Ishikawa (cell line): ENCODE results near the gene SRSF10.

Experiments
- CEBPB ChIP-seq: IDR thresholded peaks from 2 replicates; pipeline ENCODE4 v1.6.1; 2012
- CREB1 ChIP-seq: IDR thresholded peaks from 2 replicates; pipeline ENCODE4 v1.6.1; 2012; ENCODE audit warnings: low read depth
- EGR1 ChIP-seq: IDR thresholded peaks from 2 replicates; pipeline ENCODE4 v1.6.1; 2012
- EP300 ChIP-seq: IDR thresholded peaks from 2 replicates; pipeline ENCODE4 v1.6.1; 2012; ENCODE audit warnings: borderline replicate concordance
- FOXM1 ChIP-seq: IDR thresholded peaks from 2 replicates; pipeline ENCODE4 v1.6.1; 2012; ENCODE audit warnings: low read depth, borderline replicate concordance
- NFIC ChIP-seq: IDR thresholded peaks from 2 replicates; pipeline ENCODE4 v1.6.1; 2012
- RAD21 ChIP-seq: IDR thresholded peaks from 2 replicates; pipeline ENCODE4 v1.6.1; 2012; ENCODE audit warnings: low read depth
- TAF1 ChIP-seq: IDR thresholded peaks from 2 replicates; pipeline ENCODE4 v1.6.1; 2012; ENCODE audit warnings: low read depth, mild to moderate bottlenecking
- TCF12 ChIP-seq: IDR thresholded peaks from 2 replicates; pipeline ENCODE4 v1.6.1; 2012; ENCODE audit warnings: low read depth
- TEAD4 ChIP-seq: IDR thresholded peaks from 2 replicates; pipeline ENCODE4 v1.6.1; 2012
- YY1 ChIP-seq: IDR thresholded peaks from 2 replicates; pipeline ENCODE4 v1.6.1; 2012; ENCODE audit warnings: low read depth
- ZBTB7A ChIP-seq: IDR thresholded peaks from 2 replicates; pipeline ENCODE4 v1.6.1; 2012; ENCODE audit warnings: low read depth
- TF ChIP-seq, protein P1 (sequence below): IDR thresholded peaks from 2 replicates; pipeline ENCODE4 v1.6.1; 2012; ENCODE audit warnings: low read depth, mild to moderate bottlenecking
- TF ChIP-seq, protein P2 (sequence below): IDR thresholded peaks from 2 replicates; pipeline ENCODE4 v1.6.1; 2012
- TF ChIP-seq, protein P3 (sequence below): IDR thresholded peaks from 2 replicates; pipeline ENCODE4 v1.6.1; 2012

The SRSF10 gene

DNA sequence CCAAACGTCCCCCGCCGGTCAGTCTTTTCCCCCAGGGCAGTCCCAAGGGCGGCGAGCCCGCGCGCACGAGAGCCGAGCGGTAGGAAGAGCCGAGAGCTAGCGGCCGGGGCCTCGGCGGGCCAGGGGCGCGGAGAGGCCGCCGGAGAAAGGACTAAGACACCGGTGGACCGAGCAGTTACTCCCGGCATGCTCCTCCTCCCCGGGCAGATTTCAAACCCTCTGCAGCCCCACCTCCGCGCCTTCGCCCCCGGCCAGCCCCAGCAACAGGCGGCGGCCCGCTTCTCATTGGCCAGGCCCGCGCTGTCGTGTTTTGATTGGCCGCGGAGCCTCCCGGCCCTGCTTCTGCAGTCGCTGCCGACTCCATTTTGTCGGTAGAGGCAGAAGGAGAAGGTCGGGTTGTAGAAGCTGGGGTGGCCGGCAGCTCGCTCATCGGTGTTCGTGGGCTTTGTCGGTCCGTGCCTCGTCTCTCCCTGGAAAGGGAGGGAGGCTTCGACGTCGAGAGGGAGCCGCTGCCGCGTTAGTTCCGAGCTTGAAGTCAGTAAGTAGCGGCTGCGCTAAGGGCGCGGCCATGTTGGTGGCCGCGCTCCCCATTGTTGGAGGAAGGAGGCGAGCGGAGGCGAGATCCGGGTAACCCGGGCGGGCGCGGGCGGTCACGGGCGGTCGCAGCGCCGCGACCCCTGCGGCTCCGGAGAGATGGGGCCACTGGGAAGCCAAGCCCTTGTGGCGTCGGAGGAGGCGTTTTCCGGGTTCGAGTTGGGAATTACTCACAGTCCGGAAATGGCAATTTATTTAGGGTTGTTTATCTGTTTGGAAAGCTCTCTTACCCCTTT is 20.5 kb downstream of the SRSF10 start, which contains the start of gene PNRC2:
TSS of gene PNRC2 (plus strand) at position 368 of the 830 bp plus-strand sequence. CDS start 1,630 bp downstream, outside the sequence.
- peak; percentile 44; the same call in 1 of the 2 replicates for TF ChIP-seq CREB1
- no peak for TF ChIP-seq CEBPB
- TF ChIP-seq NFIC = no peak
- no peak for TF ChIP-seq RAD21
- TF ChIP-seq TAF1 = peak; percentile 98
- peak; percentile 63; the same call in 1 of the 2 replicates for TF ChIP-seq EP300
- TF ChIP-seq EGR1 = peak; percentile 58
- no peak for TF ChIP-seq TCF12
- TF ChIP-seq, protein P1, sequence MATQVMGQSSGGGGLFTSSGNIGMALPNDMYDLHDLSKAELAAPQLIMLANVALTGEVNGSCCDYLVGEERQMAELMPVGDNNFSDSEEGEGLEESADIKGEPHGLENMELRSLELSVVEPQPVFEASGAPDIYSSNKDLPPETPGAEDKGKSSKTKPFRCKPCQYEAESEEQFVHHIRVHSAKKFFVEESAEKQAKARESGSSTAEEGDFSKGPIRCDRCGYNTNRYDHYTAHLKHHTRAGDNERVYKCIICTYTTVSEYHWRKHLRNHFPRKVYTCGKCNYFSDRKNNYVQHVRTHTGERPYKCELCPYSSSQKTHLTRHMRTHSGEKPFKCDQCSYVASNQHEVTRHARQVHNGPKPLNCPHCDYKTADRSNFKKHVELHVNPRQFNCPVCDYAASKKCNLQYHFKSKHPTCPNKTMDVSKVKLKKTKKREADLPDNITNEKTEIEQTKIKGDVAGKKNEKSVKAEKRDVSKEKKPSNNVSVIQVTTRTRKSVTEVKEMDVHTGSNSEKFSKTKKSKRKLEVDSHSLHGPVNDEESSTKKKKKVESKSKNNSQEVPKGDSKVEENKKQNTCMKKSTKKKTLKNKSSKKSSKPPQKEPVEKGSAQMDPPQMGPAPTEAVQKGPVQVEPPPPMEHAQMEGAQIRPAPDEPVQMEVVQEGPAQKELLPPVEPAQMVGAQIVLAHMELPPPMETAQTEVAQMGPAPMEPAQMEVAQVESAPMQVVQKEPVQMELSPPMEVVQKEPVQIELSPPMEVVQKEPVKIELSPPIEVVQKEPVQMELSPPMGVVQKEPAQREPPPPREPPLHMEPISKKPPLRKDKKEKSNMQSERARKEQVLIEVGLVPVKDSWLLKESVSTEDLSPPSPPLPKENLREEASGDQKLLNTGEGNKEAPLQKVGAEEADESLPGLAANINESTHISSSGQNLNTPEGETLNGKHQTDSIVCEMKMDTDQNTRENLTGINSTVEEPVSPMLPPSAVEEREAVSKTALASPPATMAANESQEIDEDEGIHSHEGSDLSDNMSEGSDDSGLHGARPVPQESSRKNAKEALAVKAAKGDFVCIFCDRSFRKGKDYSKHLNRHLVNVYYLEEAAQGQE = 0 out of 2 replicates have a peak, but pooled peaks have one; percentile 12
- TF ChIP-seq, protein P2, sequence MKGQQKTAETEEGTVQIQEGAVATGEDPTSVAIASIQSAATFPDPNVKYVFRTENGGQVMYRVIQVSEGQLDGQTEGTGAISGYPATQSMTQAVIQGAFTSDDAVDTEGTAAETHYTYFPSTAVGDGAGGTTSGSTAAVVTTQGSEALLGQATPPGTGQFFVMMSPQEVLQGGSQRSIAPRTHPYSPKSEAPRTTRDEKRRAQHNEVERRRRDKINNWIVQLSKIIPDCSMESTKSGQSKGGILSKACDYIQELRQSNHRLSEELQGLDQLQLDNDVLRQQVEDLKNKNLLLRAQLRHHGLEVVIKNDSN = no peak
- peak; percentile 93 for TF ChIP-seq YY1
- peak; percentile 66; the same call in 1 of the 2 replicates for TF ChIP-seq FOXM1
- peak; percentile 51; the same call in 1 of the 2 replicates for TF ChIP-seq TEAD4

DNA sequence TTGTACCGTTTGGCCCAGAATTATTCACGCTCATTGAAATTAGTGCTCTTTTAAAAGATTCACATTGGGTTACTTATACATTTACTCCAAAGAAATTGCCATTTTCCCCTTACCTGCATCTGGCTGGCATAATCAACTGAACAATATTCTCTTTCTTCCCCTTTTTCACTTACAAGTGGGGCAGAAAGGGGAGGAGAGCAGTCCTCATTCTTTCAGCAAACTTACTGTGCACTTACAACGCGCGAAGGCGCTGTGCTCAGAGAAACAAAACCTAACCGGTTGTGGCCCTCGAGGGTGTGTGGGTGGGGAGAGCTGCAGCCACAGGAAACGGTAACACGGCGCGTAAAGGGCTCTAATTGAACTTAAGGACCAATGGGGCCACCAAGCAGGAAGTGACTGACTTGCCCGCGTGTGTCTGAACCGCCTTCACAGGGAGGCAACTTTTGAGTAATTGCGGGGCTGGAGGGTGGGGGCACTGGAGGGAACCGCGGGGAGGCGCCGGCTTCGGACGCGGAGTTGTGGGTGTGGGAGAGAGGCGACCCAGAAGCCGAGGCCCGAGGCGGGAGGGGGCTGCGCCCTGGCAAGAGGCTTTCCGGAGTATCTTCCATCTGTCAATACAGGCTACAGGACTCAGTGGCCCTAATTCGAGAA is 21.2 kb downstream of the SRSF10 start:
- TF ChIP-seq ZBTB7A (0 out of 2 replicates have a peak, but pooled peaks have one; percentile 33), YY1 (no peak), NFIC (no peak), EGR1 (peak; percentile 73), RAD21 (peak; percentile 28; the same call in 1 of the 2 replicates), CEBPB (no peak)
- TF ChIP-seq, protein P3, sequence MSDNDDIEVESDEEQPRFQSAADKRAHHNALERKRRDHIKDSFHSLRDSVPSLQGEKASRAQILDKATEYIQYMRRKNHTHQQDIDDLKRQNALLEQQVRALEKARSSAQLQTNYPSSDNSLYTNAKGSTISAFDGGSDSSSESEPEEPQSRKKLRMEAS = peak; percentile 94
- TF ChIP-seq, protein P2 = no peak

DNA sequence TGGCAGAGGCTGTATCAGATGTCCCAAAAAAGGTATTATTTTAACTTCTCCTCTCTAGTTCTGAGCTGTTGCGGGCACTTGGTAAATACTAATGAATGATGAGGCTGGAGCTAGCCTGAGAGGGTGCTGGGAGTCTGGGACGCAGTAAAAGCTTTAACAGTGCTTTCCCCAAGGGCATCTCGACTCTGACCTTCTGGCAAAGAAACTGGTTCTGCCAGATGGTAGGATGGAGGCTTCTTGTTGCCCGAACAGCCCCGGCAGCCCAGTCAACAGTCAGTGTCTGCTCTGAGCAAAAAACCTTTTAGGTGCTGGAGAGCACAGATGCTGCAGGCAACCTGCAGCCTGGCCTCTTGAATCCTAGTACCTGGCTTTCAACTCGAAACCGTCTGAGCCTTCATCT is 23.0 kb downstream of the SRSF10 start:
- TF ChIP-seq, protein P2 = no peak
- TF ChIP-seq RAD21 (no peak), YY1 (no peak), NFIC (no peak), ZBTB7A (no peak), EGR1 (no peak), CREB1 (no peak), FOXM1 (no peak), CEBPB (no peak), EP300 (no peak), TEAD4 (no peak), TAF1 (no peak), TCF12 (no peak)
- TF ChIP-seq, protein P3 = no peak
- TF ChIP-seq, protein P1 = no peak

DNA sequence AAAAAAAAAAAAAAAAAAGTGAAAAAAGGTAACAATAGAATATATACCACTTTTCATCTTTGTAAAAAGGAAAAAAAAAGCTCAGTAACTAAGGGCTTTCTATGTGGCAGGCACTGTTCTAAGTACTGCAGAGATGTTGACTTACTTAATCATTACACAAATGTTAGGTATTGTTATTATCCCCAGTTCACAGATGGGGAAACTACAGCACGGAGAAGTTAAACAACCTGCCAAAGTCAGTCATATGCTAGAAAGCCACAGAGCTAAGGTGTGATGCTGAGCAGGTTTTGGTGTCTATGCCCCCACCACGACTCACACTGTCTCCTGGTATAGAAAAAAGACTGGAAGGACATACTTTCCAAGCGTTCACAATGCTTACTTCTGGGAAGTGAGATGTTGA is 27.1 kb downstream of the SRSF10 start:
- TF ChIP-seq EGR1 (no peak), EP300 (no peak), CREB1 (no peak), NFIC (no peak), TAF1 (no peak), ZBTB7A (no peak), TCF12 (no peak), YY1 (no peak), TEAD4 (no peak), RAD21 (no peak)
- TF ChIP-seq, protein P2 = no peak
- TF ChIP-seq, protein P1 = no peak
- TF ChIP-seq, protein P3 = no peak
